GM10266 (cell line): ENCODE results near the gene CYBA.
"Not testable (repeated sequence)": the region's sequence is repeated elsewhere in the genome, so short reads cannot be mapped to it uniquely, and the experiment has no call there.

Experiments used
- DNase-seq: peaks from one replicate; pipeline ENCODE4 v3.0.0; 2012; ENCODE audit errors: extremely low spot score
- TF ChIP-seq, protein P1 (sequence below): IDR thresholded peaks from 2 replicates; pipeline ENCODE4 v1.5.1; 2012; ENCODE audit warnings: mild to moderate bottlenecking, low read depth; ENCODE audit not compliant: control insufficient read depth, insufficient read depth; ENCODE audit errors: missing control alignments

Gene CYBA

DNA sequence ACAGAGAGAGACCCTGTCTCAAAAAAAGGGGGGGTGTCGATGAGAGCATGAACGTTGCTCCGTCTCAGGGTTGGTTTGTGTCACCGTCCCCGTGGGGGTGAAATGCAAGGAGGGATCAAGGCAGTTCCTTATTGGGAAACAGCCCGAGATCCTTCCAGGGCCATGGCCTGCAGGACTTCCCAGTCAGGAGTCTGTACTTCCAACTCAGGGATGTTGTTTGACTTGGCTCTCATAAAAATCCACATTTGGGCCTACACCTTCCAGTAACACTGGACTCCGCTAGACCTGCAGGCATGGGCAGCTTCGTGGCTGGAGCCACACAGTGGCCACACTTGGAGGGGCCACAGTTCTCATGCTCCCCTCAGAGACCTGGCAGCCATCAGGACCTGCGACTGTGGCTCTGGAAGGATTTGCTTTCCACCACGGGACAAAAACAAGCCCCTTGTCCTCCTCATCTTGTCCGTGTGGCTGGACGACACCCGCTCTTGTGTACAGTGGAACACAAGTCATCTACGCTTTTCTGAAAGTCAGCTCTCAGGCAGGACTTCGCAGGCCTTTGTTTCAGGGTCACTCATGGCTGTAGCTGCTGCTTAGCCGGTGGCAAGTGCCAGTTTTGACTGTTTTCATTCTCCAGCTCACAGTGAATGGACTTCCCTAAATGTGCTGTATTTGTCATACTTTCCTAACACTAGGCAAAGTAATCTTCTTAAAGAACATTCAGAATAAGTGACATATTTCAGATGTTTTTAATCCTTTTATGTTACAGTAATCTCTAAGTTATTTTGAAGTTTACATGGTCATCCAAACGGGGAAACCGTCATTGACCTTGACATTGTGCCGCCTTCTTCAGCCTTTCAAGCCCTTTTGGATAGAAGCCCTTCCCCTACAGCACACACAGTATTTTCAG is 36.7 kb downstream of the CYBA start:
- TF ChIP-seq, protein P1, sequence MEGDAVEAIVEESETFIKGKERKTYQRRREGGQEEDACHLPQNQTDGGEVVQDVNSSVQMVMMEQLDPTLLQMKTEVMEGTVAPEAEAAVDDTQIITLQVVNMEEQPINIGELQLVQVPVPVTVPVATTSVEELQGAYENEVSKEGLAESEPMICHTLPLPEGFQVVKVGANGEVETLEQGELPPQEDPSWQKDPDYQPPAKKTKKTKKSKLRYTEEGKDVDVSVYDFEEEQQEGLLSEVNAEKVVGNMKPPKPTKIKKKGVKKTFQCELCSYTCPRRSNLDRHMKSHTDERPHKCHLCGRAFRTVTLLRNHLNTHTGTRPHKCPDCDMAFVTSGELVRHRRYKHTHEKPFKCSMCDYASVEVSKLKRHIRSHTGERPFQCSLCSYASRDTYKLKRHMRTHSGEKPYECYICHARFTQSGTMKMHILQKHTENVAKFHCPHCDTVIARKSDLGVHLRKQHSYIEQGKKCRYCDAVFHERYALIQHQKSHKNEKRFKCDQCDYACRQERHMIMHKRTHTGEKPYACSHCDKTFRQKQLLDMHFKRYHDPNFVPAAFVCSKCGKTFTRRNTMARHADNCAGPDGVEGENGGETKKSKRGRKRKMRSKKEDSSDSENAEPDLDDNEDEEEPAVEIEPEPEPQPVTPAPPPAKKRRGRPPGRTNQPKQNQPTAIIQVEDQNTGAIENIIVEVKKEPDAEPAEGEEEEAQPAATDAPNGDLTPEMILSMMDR = no peak
- DNase-seq = peak; percentile 14

DNA sequence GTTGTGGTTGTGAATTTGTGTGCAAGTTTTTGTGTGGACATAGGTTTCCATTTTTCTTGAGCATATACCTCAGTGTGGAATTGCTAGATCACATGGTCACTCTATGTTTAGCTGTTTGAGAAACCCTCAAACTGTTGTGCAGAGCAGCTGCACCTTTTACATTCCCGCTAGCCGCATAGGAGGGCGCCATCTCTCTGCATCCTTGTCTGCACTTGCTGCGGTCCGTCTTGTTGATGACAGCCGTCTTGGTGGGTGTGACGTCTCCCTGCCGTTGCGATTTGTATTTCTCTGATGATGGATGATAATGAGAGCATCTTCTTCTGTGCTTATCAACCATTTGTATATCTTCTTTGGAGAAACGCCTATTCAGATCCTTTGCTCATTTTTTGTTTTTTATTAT is 37.6 kb downstream of the CYBA start:
- DNase-seq = peak; percentile 16
- TF ChIP-seq, protein P1 = no peak

DNA sequence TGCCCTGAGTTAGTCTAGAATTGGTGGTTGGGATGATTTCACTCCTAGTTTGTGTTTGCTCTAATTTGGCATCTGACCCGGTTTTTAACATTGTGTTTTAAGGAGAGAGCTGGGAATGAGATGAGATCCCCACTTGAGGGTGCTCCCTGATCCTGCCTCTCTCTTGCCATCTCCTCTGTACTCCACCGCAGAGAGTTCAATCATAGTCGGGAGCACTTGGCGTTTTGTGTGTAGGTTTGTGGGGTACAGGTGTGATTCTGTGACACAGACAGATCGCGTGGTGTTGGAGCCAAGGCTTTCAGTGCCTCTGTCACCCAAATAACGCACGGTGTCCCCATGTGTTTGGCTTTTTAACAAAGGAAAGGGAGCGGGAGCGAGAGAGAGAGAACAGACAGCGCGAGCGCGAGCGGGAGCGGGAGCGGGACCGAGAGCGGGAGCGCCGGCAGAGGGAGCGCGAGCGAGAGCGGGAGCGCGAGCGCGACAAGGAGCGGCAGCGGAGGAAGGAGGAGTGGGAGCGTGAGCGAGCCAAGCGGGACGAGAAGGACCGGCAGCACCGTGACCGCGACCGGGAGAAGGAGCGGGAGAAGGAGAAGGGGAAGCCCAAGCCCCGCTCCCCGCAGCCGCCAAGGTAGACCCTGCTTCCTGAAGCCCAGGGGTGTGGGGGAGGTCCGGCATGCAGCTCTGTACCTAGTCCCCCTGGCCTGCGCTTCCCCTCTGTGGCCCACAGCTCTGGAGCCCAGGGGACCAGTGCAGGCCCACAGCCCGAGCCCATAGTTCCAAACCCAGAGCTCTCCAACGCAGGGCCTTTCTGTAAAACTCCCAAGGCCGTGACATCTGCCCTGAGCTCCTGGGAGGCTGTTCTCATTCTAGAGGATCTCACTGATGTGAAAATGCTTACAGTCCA is 39.7 kb downstream of the CYBA start:
- TF ChIP-seq, protein P1 = no peak
- DNase-seq = no peak

DNA sequence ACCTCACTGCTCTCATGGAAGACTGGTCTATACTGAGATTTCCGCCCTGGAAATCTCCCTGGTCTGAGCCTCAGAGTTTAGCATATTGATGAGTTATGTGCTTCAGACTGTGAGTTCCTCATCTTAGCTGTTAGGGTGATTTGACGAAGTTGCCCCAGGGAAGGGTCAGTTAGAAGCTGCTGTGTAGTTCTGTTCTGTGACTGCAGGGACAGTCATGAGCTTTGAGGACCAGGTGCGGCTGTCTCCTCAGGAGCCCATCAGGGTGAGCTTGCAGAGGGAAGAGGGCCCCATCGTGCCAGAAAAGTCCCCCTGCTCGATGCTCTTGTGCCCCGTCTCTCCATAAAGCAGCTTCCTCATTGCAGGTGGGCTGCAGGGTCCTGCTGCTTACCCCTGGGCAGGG is 40.8 kb downstream of the CYBA start:
- TF ChIP-seq, protein P1 = no peak
- DNase-seq = no peak

DNA sequence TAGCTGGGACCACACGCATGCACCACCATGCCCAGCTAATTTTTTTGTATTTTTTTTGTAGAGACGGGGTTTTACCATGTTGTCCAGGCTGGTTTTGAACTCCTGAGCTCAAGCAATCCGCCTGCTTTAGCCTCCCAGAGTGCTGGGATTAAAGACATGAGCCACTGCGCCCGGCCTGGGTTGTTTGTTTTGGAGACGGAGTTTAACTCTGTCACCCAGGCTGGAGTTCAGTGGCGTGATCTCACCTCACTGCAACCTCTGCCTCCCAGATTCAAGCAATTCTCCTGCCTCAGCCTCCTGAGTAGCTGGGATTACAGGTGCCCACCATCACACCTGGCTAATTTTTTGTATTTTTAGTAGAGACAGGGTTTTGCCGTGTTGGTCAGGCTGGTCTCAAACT is 41.4 kb downstream of the CYBA start:
- not testable (repeated sequence) for DNase-seq

DNA sequence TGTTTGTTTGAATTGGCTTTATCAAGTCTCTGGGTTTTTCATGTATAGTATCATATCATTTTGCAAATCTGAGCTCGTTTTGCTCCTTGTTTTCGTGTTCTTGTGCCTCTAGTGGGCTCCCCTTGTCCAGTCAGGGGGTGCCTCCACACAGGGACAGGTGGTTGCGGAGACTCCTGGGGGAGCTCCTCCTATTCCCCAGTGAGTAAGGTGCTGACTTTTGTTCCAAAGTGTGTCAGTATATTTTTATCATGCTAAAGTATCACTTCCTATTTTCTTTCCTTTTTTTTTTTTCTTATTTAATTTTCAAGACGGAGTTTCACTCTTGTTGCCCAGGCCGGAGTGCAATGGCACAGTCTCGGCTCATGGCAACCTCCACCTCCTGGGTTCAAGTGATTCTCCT is 42.8 kb downstream of the CYBA start:
- TF ChIP-seq, protein P1 = no peak
- DNase-seq = no peak

DNA sequence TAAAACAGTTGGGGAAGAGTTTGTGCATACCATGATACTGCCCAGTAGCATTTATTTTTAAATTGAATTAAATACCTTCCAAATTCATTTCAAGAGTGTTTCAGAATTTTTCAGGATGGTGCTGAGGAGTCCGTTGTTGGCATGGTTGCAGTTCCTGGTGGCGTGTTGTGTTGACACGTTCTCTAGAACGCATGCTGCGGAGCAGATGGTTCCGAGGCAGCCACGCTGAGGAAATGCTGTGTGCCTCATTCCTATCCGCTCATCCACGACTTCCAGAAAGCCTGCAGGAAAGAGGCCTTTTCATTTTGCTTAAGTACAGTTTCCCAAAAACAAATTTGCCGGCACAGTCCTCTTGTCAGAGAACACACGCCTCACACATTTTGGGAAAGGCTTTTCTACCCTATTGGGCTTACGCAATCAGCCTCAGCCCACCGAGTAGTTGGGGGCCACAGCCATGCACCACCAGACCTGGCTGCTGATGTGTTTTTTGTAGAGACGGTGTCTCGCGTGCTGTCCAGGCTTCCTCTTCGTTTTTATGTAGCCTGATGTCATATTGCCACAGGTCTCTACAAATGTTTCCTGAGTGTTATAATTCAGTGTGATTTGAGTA is 44.6 kb downstream of the CYBA start:
- DNase-seq = no peak

More for the DNA sequence above, 44.6 kb downstream of the CYBA start:
- TF ChIP-seq, protein P1 = no peak
